ENCODE data around the gene TAS2R41. TPM values are rescaled to one million over a fixed set of nuclear protein-coding genes. Genes with fewer than 3 reads are reported as not detected.

Gene TAS2R41
- total and polyA plus RNA-seq, 10 donors, result 0.41 to 0.95 (median 0.55) TPM; not detected in 7

- 26 to 39% (median 31%) methylated on average over 4 of the region's 4 CpGs for WGBS, 5 donors
- no peak for TF ChIP-seq POLR2A (IDR thresholded peaks at IDR 0.05)
- TF ChIP-seq POLR2AphosphoS5 (IDR thresholded peaks at IDR 0.05), result no peak
- TF ChIP-seq, protein P1, sequence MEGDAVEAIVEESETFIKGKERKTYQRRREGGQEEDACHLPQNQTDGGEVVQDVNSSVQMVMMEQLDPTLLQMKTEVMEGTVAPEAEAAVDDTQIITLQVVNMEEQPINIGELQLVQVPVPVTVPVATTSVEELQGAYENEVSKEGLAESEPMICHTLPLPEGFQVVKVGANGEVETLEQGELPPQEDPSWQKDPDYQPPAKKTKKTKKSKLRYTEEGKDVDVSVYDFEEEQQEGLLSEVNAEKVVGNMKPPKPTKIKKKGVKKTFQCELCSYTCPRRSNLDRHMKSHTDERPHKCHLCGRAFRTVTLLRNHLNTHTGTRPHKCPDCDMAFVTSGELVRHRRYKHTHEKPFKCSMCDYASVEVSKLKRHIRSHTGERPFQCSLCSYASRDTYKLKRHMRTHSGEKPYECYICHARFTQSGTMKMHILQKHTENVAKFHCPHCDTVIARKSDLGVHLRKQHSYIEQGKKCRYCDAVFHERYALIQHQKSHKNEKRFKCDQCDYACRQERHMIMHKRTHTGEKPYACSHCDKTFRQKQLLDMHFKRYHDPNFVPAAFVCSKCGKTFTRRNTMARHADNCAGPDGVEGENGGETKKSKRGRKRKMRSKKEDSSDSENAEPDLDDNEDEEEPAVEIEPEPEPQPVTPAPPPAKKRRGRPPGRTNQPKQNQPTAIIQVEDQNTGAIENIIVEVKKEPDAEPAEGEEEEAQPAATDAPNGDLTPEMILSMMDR (IDR thresholded peaks at IDR 0.05 in 8 of 11, conservative IDR thresholded peaks at IDR 0.05 in 3 of 11), result no peak
- Histone ChIP-seq H3K9me3 (no peaks in the 10 kb centered on the region), H3K4me3 (no peak overlapping the region), H3K36me3 (no peaks in the 10 kb centered on the region), H3K27ac (no peak overlapping the region), H3K27me3 (replicated peaks in 1 of 7) (no peaks in the 10 kb centered on the region), H3K4me1 (no peaks in the 10 kb centered on the region)
- intact Hi-C loops (cut with DNase I; ENCODE audit: low total_unique reads), result no loop called here
- no peak for DNase-seq
These were observed 40.1 kb upstream of the TAS2R41 start for GRCh38 chr7:143437578-143437977.

GRCh38 chr7:143439866-143440265 lies 37.8 kb upstream of the TAS2R41 start:
- WGBS, 5 donors, result 81 to 95% (median 88%) methylated on average over 2 of the region's 2 CpGs
- TF ChIP-seq, protein P1 (IDR thresholded peaks at IDR 0.05 in 8 of 11, conservative IDR thresholded peaks at IDR 0.05 in 3 of 11), result no peak
- no peak for TF ChIP-seq POLR2AphosphoS5 (IDR thresholded peaks at IDR 0.05)
- no peak for TF ChIP-seq POLR2A (IDR thresholded peaks at IDR 0.05)
- no peaks in the 10 kb centered on the region for H3K36me3 ChIP-seq

GRCh38 chr7:143443153-143443552 lies 34.5 kb upstream of the TAS2R41 start, which contains the start of gene TAS2R60:
TSS of gene TAS2R60 (plus strand) at chr7:143443453. CDS start at chr7:143443453, 0 bp downstream.
- 67 to 97% (median 75%) methylated on average over 4 of the region's 4 CpGs for WGBS, 5 donors
- no peaks in the 10 kb centered on the region for H3K36me3 ChIP-seq
- TF ChIP-seq, protein P1 (IDR thresholded peaks at IDR 0.05 in 8 of 11, conservative IDR thresholded peaks at IDR 0.05 in 3 of 11), result no peak
- TF ChIP-seq POLR2AphosphoS5 (IDR thresholded peaks at IDR 0.05), result no peak
- no peak for TF ChIP-seq POLR2A (IDR thresholded peaks at IDR 0.05)
- intact Hi-C loops (cut with DNase I; ENCODE audit: low total_unique reads), result no loop called here
- H3K4me3 ChIP-seq, result no peak within 1 kb of the TSS
- peaks cover 0 to 15% (median 0%) of the 10 kb centered on the region in 7 donors for H3K27me3 ChIP-seq (replicated peaks in 1 of 7)
- H3K9me3 ChIP-seq, result no peaks in the 10 kb centered on the region
- no peak for DNase-seq
- no peak within 1 kb of the TSS for H3K27ac ChIP-seq
- no peaks in the 10 kb centered on the region for H3K4me1 ChIP-seq

More at GRCh38 chr7:143439866-143440265, 37.8 kb upstream of the TAS2R41 start:
- intact Hi-C loops (cut with DNase I; ENCODE audit: low total_unique reads), result no loop called here
- H3K27ac ChIP-seq, result no peak overlapping the region
- H3K9me3 ChIP-seq, result no peaks in the 10 kb centered on the region
- no peaks in the 10 kb centered on the region for H3K4me1 ChIP-seq
- H3K4me3 ChIP-seq, result no peak overlapping the region
- H3K27me3 ChIP-seq (replicated peaks in 1 of 7), result no peaks in the 10 kb centered on the region
- DNase-seq, result no peak

- WGBS, 5 donors, result 88 to 96% (median 92%) methylated on average over 6 of the region's 6 CpGs
- no peaks in the 10 kb centered on the region for H3K36me3 ChIP-seq
- no peak overlapping the region for H3K4me3 ChIP-seq
- no peak overlapping the region for H3K27ac ChIP-seq
- TF ChIP-seq POLR2A (IDR thresholded peaks at IDR 0.05) (no peak), POLR2AphosphoS5 (IDR thresholded peaks at IDR 0.05) (no peak)
- TF ChIP-seq, protein P1 (IDR thresholded peaks at IDR 0.05 in 8 of 11, conservative IDR thresholded peaks at IDR 0.05 in 3 of 11), result no peak
- H3K9me3 ChIP-seq, result no peaks in the 10 kb centered on the region
- H3K27me3 ChIP-seq (replicated peaks in 1 of 7), result peaks cover 0 to 15% (median 0%) of the 10 kb centered on the region in 7 donors
- intact Hi-C loops (cut with DNase I; ENCODE audit: low total_unique reads), result no loop called here
- H3K4me1 ChIP-seq, result no peaks in the 10 kb centered on the region
- no peak for DNase-seq
These were observed 33.5 kb upstream of the TAS2R41 start for GRCh38 chr7:143444063-143444782.
